DND-41 (cell line): Measurements from ENCODE around the gene BCAS3.
A peak's percentile ranks its signal among the peaks of the same experiment; 100 is the strongest.

ENCODE experiments used
- ATAC-seq: fragments of 200-7000 bp; cut with Tn5 transposase; 3 replicates; pipeline ENCODE4 v1.9.1; 2021; ENCODE audit warnings: low read depth; ENCODE audit not compliant: insufficient read depth
- DNase-seq: peaks from one replicate; pipeline ENCODE4 v3.0.0-alpha.2; 2020
- H2AFZ ChIP-seq: 2 replicates; pipeline ENCODE4 v1.6.0; 2012; ENCODE audit warnings: low read depth, low read length
- H3K27ac ChIP-seq: 2 replicates; pipeline ENCODE4 v1.5.1; 2012; ENCODE audit warnings: low read length, inconsistent platforms
- H3K27me3 ChIP-seq: fragments of 200-600 bp; sonication (generic); 2 replicates; pipeline ENCODE4 v1.6.0; 2012; ENCODE audit warnings: low read length, mild to moderate bottlenecking, inconsistent platforms; ENCODE audit not compliant: insufficient read depth, poor library complexity
- H3K36me3 ChIP-seq: 2 replicates; pipeline ENCODE4 v1.5.1; 2012; ENCODE audit warnings: low read length, inconsistent platforms; ENCODE audit not compliant: insufficient read depth
- H3K4me1 ChIP-seq: 2 replicates; pipeline ENCODE4 v1.5.1; 2012; ENCODE audit warnings: mild to moderate bottlenecking, low read length; ENCODE audit not compliant: insufficient read depth
- H3K4me2 ChIP-seq: 2 replicates; pipeline ENCODE4 v1.6.0; 2012; ENCODE audit warnings: mild to moderate bottlenecking, moderate library complexity, low read length, inconsistent platforms; ENCODE audit not compliant: insufficient read depth
- H3K4me3 ChIP-seq, 2 experiments: fragments of 200-600 bp in 1 of 2; shearing (Covaris generic) in 1 of 2; 2 replicates each; pipeline ENCODE4 v1.5.1; 2012 to 2016; ENCODE audit warnings: inconsistent platforms in 2 of 2, low read length in 2 of 2, mild to moderate bottlenecking in 2 of 2, low read depth in 1 of 2, moderate library complexity in 1 of 2
- H3K79me2 ChIP-seq: 2 replicates; pipeline ENCODE4 v1.6.0; 2012; ENCODE audit warnings: low read length, inconsistent platforms; ENCODE audit not compliant: insufficient read depth
- H3K9ac ChIP-seq: 2 replicates; pipeline ENCODE4 v1.6.0; 2012; ENCODE audit warnings: low read depth, mild to moderate bottlenecking, inconsistent platforms, low read length, moderate library complexity
- H3K9me3 ChIP-seq: 2 replicates; pipeline ENCODE4 v1.5.1; 2012; ENCODE audit warnings: low read length, moderate library complexity, mild to moderate bottlenecking, inconsistent platforms; ENCODE audit not compliant: insufficient read depth, severe bottlenecking
- H4K20me1 ChIP-seq: 2 replicates; pipeline ENCODE4 v1.6.0; 2012; ENCODE audit warnings: low read length; ENCODE audit not compliant: insufficient read depth
- CTCF ChIP-seq: IDR thresholded peaks from 2 replicates; pipeline ENCODE4 v1.5.1; 2012; ENCODE audit warnings: borderline replicate concordance, low read length, moderate library complexity, mild to moderate bottlenecking; ENCODE audit not compliant: poor library complexity, severe bottlenecking; ENCODE audit errors: extremely low read depth
- EZH2 ChIP-seq: IDR thresholded peaks from 3 replicates; pipeline ENCODE4 v1.6.1; 2012; ENCODE audit warnings: borderline replicate concordance, low read depth, mild to moderate bottlenecking, moderate library complexity, low read length, inconsistent platforms; ENCODE audit not compliant: severe bottlenecking

BCAS3 gene

GRCh38 chr17:60724647-60725046, 47.0 kb downstream of the BCAS3 start:
- Histone ChIP-seq H3K27ac (no peak overlapping the region), H3K36me3 (no peaks in the 10 kb centered on the region), H2AFZ (no peak overlapping the region), H3K9me3 (no peaks in the 10 kb centered on the region), H3K79me2 (no peaks in the 10 kb centered on the region), H3K4me2 (no peak overlapping the region), H3K4me3 (no peak overlapping the region), H3K4me1 (peaks cover 5% of the 10 kb centered on the region), H4K20me1 (no peaks in the 10 kb centered on the region), H3K9ac (no peak overlapping the region), H3K27me3 (no peaks in the 10 kb centered on the region)
- ATAC-seq (no peak), DNase-seq (no peak)
- TF ChIP-seq CTCF (no peak), EZH2 (no peak)

GRCh38 chr17:60729854-60730253, 52.2 kb downstream of the BCAS3 start:
- H4K20me1 ChIP-seq: no peaks in the 10 kb centered on the region
- H3K27ac ChIP-seq: peak overlapping the region; percentile 57
- H3K9ac ChIP-seq: no peak overlapping the region
- H3K4me2 ChIP-seq: peak overlapping the region; percentile 43
- peak overlapping the region; percentile 64 for H2AFZ ChIP-seq
- DNase-seq (no peak), ATAC-seq (peak; percentile 48)
- peaks cover 20% of the 10 kb centered on the region for H3K4me1 ChIP-seq
- H3K9me3 ChIP-seq: no peaks in the 10 kb centered on the region
- H3K79me2 ChIP-seq: no peaks in the 10 kb centered on the region
- H3K36me3 ChIP-seq: no peaks in the 10 kb centered on the region
- H3K27me3 ChIP-seq: no peaks in the 10 kb centered on the region
- TF ChIP-seq CTCF: no peak
- TF ChIP-seq EZH2: no peak
- no peak overlapping the region for H3K4me3 ChIP-seq

GRCh38 chr17:60730273-60730672, 52.6 kb downstream of the BCAS3 start:
- peak overlapping the region; percentile 64 for H2AFZ ChIP-seq
- H3K9ac ChIP-seq: no peak overlapping the region
- H3K36me3 ChIP-seq: no peaks in the 10 kb centered on the region
- H3K4me2 ChIP-seq: peak overlapping the region; percentile 43
- H3K9me3 ChIP-seq: no peaks in the 10 kb centered on the region
- H3K27me3 ChIP-seq: no peaks in the 10 kb centered on the region
- ATAC-seq (peak; percentile 49; the same call in 1 of the 3 replicates), DNase-seq (no peak)
- H3K4me3 ChIP-seq: no peak overlapping the region
- TF ChIP-seq CTCF (no peak), EZH2 (no peak)
- H4K20me1 ChIP-seq: no peaks in the 10 kb centered on the region
- peaks cover 20% of the 10 kb centered on the region for H3K4me1 ChIP-seq
- no peaks in the 10 kb centered on the region for H3K79me2 ChIP-seq
- H3K27ac ChIP-seq: peak overlapping the region; percentile 57

- H3K4me1 ChIP-seq: no peaks in the 10 kb centered on the region
- no peaks in the 10 kb centered on the region for H3K36me3 ChIP-seq
- no peak for TF ChIP-seq CTCF
- TF ChIP-seq EZH2: no peak
- no peaks in the 10 kb centered on the region for H3K27me3 ChIP-seq
- ATAC-seq (no peak), DNase-seq (no peak)
- H3K4me2 ChIP-seq: no peak overlapping the region
- H3K9ac ChIP-seq: no peak overlapping the region
- no peaks in the 10 kb centered on the region for H3K9me3 ChIP-seq
- no peaks in the 10 kb centered on the region for H3K79me2 ChIP-seq
- no peaks in the 10 kb centered on the region for H4K20me1 ChIP-seq
- no peak overlapping the region for H3K27ac ChIP-seq
- H2AFZ ChIP-seq: no peak overlapping the region
- H3K4me3 ChIP-seq: no peak overlapping the region
Measured at GRCh38 chr17:60738287-60738686, 60.6 kb downstream of the BCAS3 start.
